Upper lobe of left lung (tissue), 6 donors: ENCODE data around the gene NAT8L. TPM values are rescaled to one million over a fixed set of nuclear protein-coding genes. Genes with fewer than 3 reads are reported as not detected.

Source experiments
- ATAC-seq, 2 donors: fragments of 200-7000 bp; cut with Tn5 transposase; one replicate each; pipeline ENCODE4 v1.9.1; 2022; ENCODE audit warnings: mild to moderate bottlenecking in 2 of 2, moderate library complexity in 2 of 2; ENCODE audit not compliant: low FRiP score in 2 of 2
- DNase-seq, 2 donors: peaks; one replicate each; pipeline ENCODE4 v3.0.0-alpha.2; 2019 to 2020
- H3K27ac ChIP-seq, 4 donors: fragments of 200-600 bp; sonication (generic); one replicate each; pipeline ENCODE4 v1.5.1; 2016 to 2019
- H3K27me3 ChIP-seq, 4 donors: fragments of 200-600 bp; sonication (generic); one replicate each; pipeline ENCODE4 v1.5.1; 2017 to 2019
- H3K36me3 ChIP-seq, 4 donors: fragments of 200-600 bp; sonication (generic); one replicate each; pipeline ENCODE4 v1.5.1; 2016 to 2019
- H3K4me1 ChIP-seq, 4 donors: fragments of 200-600 bp; sonication (generic); one replicate each; pipeline ENCODE4 v1.5.1; 2018 to 2019
- H3K4me3 ChIP-seq, 4 donors: fragments of 200-600 bp; sonication (generic); one replicate each; pipeline ENCODE4 v1.5.1; 2017 to 2019; ENCODE audit warnings: mild to moderate bottlenecking in 2 of 4, moderate library complexity in 1 of 4
- H3K9me3 ChIP-seq, 4 donors: fragments of 200-600 bp; sonication (generic); one replicate each; pipeline ENCODE4 v1.5.1; 2018 to 2019
- CTCF ChIP-seq, 6 experiments: fragments of 450-650 bp in 4 of 6; fragments of 200-600 bp in 2 of 6; sonication (generic) in 2 of 6; IDR thresholded peaks; one replicate each; pipeline ENCODE4 v1.5.1; 2016 to 2019; ENCODE audit warnings: antibody characterized with exemption in 6 of 6
- EP300 ChIP-seq, 4 donors: sonication (generic); formaldehyde crosslinking; IDR thresholded peaks; one replicate each; pipeline ENCODE4 v1.5.1; 2017; ENCODE audit warnings: antibody characterized with exemption in 4 of 4, control low read depth in 2 of 4
- POLR2A ChIP-seq, 4 donors: fragments of 450-650 bp; IDR thresholded peaks; one replicate each; pipeline ENCODE4 v1.5.1; 2016 to 2017; ENCODE audit warnings: antibody characterized with exemption in 4 of 4, mild to moderate bottlenecking in 2 of 4
- POLR2AphosphoS5 ChIP-seq, 2 donors: sonication (generic); formaldehyde crosslinking; IDR thresholded peaks; one replicate each; pipeline ENCODE4 v1.5.1; 2017; ENCODE audit warnings: antibody characterized with exemption in 2 of 2
- WGBS, 2 donors: methylation state at CpG; one replicate each; pipeline ENCODE4 v1.1.5; 2017 to 2018; 5-methylcytosine and 5-hydroxymethylcytosine counted together
- total RNA-seq, 6 donors: library from RNA; depleted of rRNA in 4 of 6; stranded (reverse); fragments of >200 nt in 4 of 6; gene quantifications; one replicate each; pipeline versions ENCODE4 v1.1.0 to v1.2.1, GENCODE V29; 2016 to 2021
- donor health status: DM: no; HTN: no; CAD: no; lungs with moderate emphysema.
- donor health status: DM: no; HTN: yes; CAD: no; lungs with severe emphysema.

Gene NAT8L
- total RNA-seq, 6 donors from 2014 or later = 0.15 to 0.37 (median 0.30) TPM; not detected in 2

GRCh38 chr4:2076908-2077536 is 17.9 kb downstream of the NAT8L start:
- no peaks in the 10 kb centered on the region for H3K27me3 ChIP-seq
- TF ChIP-seq CTCF (IDR thresholded peaks at IDR 0.05) (no peak), POLR2AphosphoS5 (IDR thresholded peaks at IDR 0.05) (no peak), POLR2A (IDR thresholded peaks at IDR 0.05) (no peak), EP300 (IDR thresholded peaks at IDR 0.05) (no peak)
- no peaks in the 10 kb centered on the region for H3K4me1 ChIP-seq
- H3K9me3 ChIP-seq = no peaks in the 10 kb centered on the region
- peak in 1 of 2 donors; percentile 36 for DNase-seq
- no peak overlapping the region for H3K4me3 ChIP-seq
- no peak for ATAC-seq
- WGBS, 2 donors = 82 to 87% methylated on average over 3 to 9 of the region's 9 CpGs
- no peaks in the 10 kb centered on the region for H3K36me3 ChIP-seq
- no peak overlapping the region for H3K27ac ChIP-seq

GRCh38 chr4:2077537-2078460 is 18.7 kb downstream of the NAT8L start:
- WGBS, 2 donors = 86 to 88% methylated on average over 14 to 17 of the region's 17 CpGs
- DNase-seq = no peak
- Histone ChIP-seq H3K36me3 (no peaks in the 10 kb centered on the region), H3K4me3 (no peak overlapping the region), H3K4me1 (no peaks in the 10 kb centered on the region), H3K9me3 (no peaks in the 10 kb centered on the region), H3K27me3 (no peaks in the 10 kb centered on the region), H3K27ac (no peak overlapping the region)
- TF ChIP-seq EP300 (IDR thresholded peaks at IDR 0.05) (no peak), POLR2AphosphoS5 (IDR thresholded peaks at IDR 0.05) (no peak), CTCF (IDR thresholded peaks at IDR 0.05) (no peak), POLR2A (IDR thresholded peaks at IDR 0.05) (no peak)
- ATAC-seq = no peak

- Histone ChIP-seq H3K27ac (no peak overlapping the region), H3K4me1 (no peaks in the 10 kb centered on the region), H3K4me3 (no peak overlapping the region), H3K27me3 (no peaks in the 10 kb centered on the region), H3K36me3 (no peaks in the 10 kb centered on the region), H3K9me3 (no peaks in the 10 kb centered on the region)
- WGBS, 2 donors = 67 to 73% methylated on average over 9 of the region's 9 CpGs
- TF ChIP-seq POLR2AphosphoS5 (IDR thresholded peaks at IDR 0.05) (no peak), CTCF (IDR thresholded peaks at IDR 0.05) (no peak), EP300 (IDR thresholded peaks at IDR 0.05) (no peak), POLR2A (IDR thresholded peaks at IDR 0.05) (no peak)
- DNase-seq (no peak), ATAC-seq (no peak)
These were observed 19.5 kb downstream of the NAT8L start for GRCh38 chr4:2078584-2078983.

- Histone ChIP-seq H3K9me3 (no peaks in the 10 kb centered on the region), H3K27me3 (no peaks in the 10 kb centered on the region), H3K36me3 (no peaks in the 10 kb centered on the region), H3K27ac (no peak overlapping the region), H3K4me1 (no peaks in the 10 kb centered on the region), H3K4me3 (no peak overlapping the region)
- TF ChIP-seq EP300 (IDR thresholded peaks at IDR 0.05) = no peak
- TF ChIP-seq CTCF (IDR thresholded peaks at IDR 0.05) = no peak
- TF ChIP-seq POLR2AphosphoS5 (IDR thresholded peaks at IDR 0.05) = no peak
- no peak for TF ChIP-seq POLR2A (IDR thresholded peaks at IDR 0.05)
- WGBS, 2 donors = 96 to 98% methylated on average over 5 of the region's 5 CpGs
- DNase-seq (no peak), ATAC-seq (no peak)
These were observed 19.9 kb downstream of the NAT8L start for GRCh38 chr4:2079006-2079405.
